SK-N-MC (cell line): ENCODE results near the gene POLQ.

Source experiments
- EZH2 ChIP-seq: fragments of 200-600 bp; sonication (generic); IDR thresholded peaks from one replicate; pipeline ENCODE4 v1.6.1; 2017; ENCODE audit warnings: antibody characterized with exemption
- POLR2AphosphoS5 ChIP-seq: IDR thresholded peaks from 2 replicates; pipeline ENCODE4 v1.6.1; 2012; ENCODE audit warnings: mild to moderate bottlenecking, low read depth, low read length, borderline replicate concordance

- TF ChIP-seq EZH2 (no peak), POLR2AphosphoS5 (no peak)
Measured at GRCh38 chr3:121493431-121493830, 52.4 kb downstream of the POLQ start.
